Heart left ventricle (tissue), 16 donors: Measurements from ENCODE around the gene OXCT1. TPM values are rescaled to one million over a fixed set of nuclear protein-coding genes. Genes with fewer than 3 reads are reported as not detected.

ENCODE experiments used
- ATAC-seq, 4 donors: fragments of 200-7000 bp; cut with Tn5 transposase; one replicate each; pipeline ENCODE4 v1.9.1; 2020 to 2022; ENCODE audit warnings: moderate library complexity in 4 of 4, mild to moderate bottlenecking in 3 of 4, moderate number of reproducible peaks in 1 of 4
- DNase-seq, 5 donors: peaks; one replicate each; pipeline ENCODE4 v3.0.0-alpha.2; 2020
- H3K27ac ChIP-seq, 12 donors: fragments of 200-600 bp; sonication (generic) in 4 of 12; one replicate each; pipeline versions ENCODE4 v1.5.0 to v1.8.0; 2016 to 2022; ENCODE audit warnings: mild to moderate bottlenecking in 2 of 12
- H3K27me3 ChIP-seq, 9 donors: fragments of 200-600 bp; sonication (generic) in 2 of 9; one replicate each; pipeline versions ENCODE4 v1.5.1 to v1.8.0; 2016 to 2022; ENCODE audit warnings: mild to moderate bottlenecking in 3 of 9
- H3K36me3 ChIP-seq, 9 donors: fragments of 200-600 bp; sonication (generic) in 2 of 9; one replicate each; pipeline versions ENCODE4 v1.5.0 to v1.8.0; 2018 to 2022; ENCODE audit warnings: mild to moderate bottlenecking in 2 of 9
- H3K4me1 ChIP-seq, 12 donors: fragments of 200-600 bp; sonication (generic) in 4 of 12; one replicate each; pipeline versions ENCODE4 v1.5.0 to v1.8.0; 2016 to 2022; ENCODE audit warnings: mild to moderate bottlenecking in 3 of 12
- H3K4me3 ChIP-seq, 12 donors: fragments of 200-600 bp; sonication (generic) in 4 of 12; one replicate each; pipeline versions ENCODE4 v1.5.0 to v1.8.0; 2017 to 2022; ENCODE audit warnings: mild to moderate bottlenecking in 9 of 12, moderate library complexity in 4 of 12
- H3K9me3 ChIP-seq, 12 donors: fragments of 200-600 bp; sonication (generic) in 4 of 12; one replicate each; pipeline versions ENCODE4 v1.5.0 to v1.8.0; 2016 to 2022; ENCODE audit warnings: mild to moderate bottlenecking in 1 of 12
- CTCF ChIP-seq, 12 donors: fragments of 200-600 bp; sonication (generic) in 4 of 12; IDR thresholded peaks; one replicate each; pipeline versions ENCODE4 v1.5.0 to v1.8.0; 2018 to 2022; ENCODE audit warnings: antibody characterized with exemption in 12 of 12, mild to moderate bottlenecking in 5 of 12
- POLR2A ChIP-seq, 2 donors: fragments of 450-650 bp; IDR thresholded peaks; one replicate each; pipeline ENCODE4 v1.6.1; 2017; ENCODE audit warnings: antibody characterized with exemption in 2 of 2, mild to moderate bottlenecking in 2 of 2, moderate library complexity in 2 of 2
- WGBS, 4 donors: extraction: QIAGEN DNeasy Blood & Tissue Kit in 2 of 4; methylation state at CpG; one replicate each; pipeline versions ENCODE4 v1.1.5 to v1.1.7; 2013 to 2018; 5-methylcytosine and 5-hydroxymethylcytosine counted together
- intact Hi-C, 10 donors: fragments of 100-400 bp; cut with DNase I; formaldehyde crosslinking; loops; one replicate each; pipeline versions ENCODE4 v1.11.1 to v1.14.2; 2022
- polyA plus RNA-seq, 2 donors: library from polyadenylated mRNA; stranded (reverse); fragments of 200-250 nt; gene quantifications; one replicate each; pipeline ENCODE4 v1.2.3, GENCODE V29; 2013
- total RNA-seq, 9 donors: library from RNA; depleted of rRNA in 2 of 9; stranded (reverse); fragments of >200 nt in 2 of 9; fragmentation: NEBNext Ultra II Directional in 3 of 9; extraction: Animal tissue kit (Norgen Biotek cat#: 25700) in 3 of 9; gene quantifications; one replicate each; pipeline versions ENCODE4 v1.1.0 to v1.2.4, GENCODE V29; 2016 to 2023
- donor health status: ischemic (EF 13 %, LVEDD 7.1; RV severe dilation, severe dysfunction).
- donor health status: healthy with polysubstance abuse.
- donor health status: DM: no; HTN: yes; CAD: no.
- donor health status: DM: no; HTN: no; CAD: no.
- donor health status: ischemic (EF 25% LVEDD 6.9; RV normal size, moderate dysfunction).
- donor health status: ischemic (EF 25% LVEDD 5.7; RV mildly dilated, moderate dysfunction).
- donor health status: healthy.
- donor health status: DM: yes; HTN: yes; CAD: no.
- donor health status: ischemic (EF 35%, LVEDD 5.7; RV mildly dilated, moderate dysfunction).
- donor health status: nonischemic (EF 11% LVEDD 7.7; RV severe dilation, severe dysfunction).
- donor health status: DM: yes; HTN: yes; CAD: no.
- donor health status: PGD.
- donor health status: ischemic (EF 29% LVEDD 5.4; RV normal size, mild dysfunction).
- donor health status: nonischemic (EF 23%, LVEDD 6.1; RV moderate dilation, normal function).

Gene OXCT1
- total and polyA plus RNA-seq, 11 donors = 50.7 to 363 (median 188) TPM

- intact Hi-C loops = loop anchor here in 2 of 10 donors (5.0 kb wide), 1 partner anchor 33 kb away; no protein-coding TSS in a partner anchor
- no peak for TF ChIP-seq POLR2A (IDR thresholded peaks at IDR 0.05)
- TF ChIP-seq CTCF (IDR thresholded peaks at IDR 0.05) = no peak
- no peaks in the 10 kb centered on the region for H3K27me3 ChIP-seq
- no peaks in the 10 kb centered on the region for H3K9me3 ChIP-seq
- ATAC-seq (no peak), DNase-seq (no peak)
- no peaks in the 10 kb centered on the region for H3K36me3 ChIP-seq
- no peak overlapping the region for H3K4me3 ChIP-seq
- peaks cover 0 to 17% (median 11%) of the 10 kb centered on the region in 12 donors for H3K4me1 ChIP-seq
- H3K27ac ChIP-seq = no peak overlapping the region
Measured at GRCh38 chr5:41874512-41875060, 4.4 kb upstream of the OXCT1 start.

GRCh38 chr5:41871852-41872251, 1.6 kb upstream of the OXCT1 start:
- 19 to 34% (median 32%) methylated on average over 2 of the region's 2 CpGs for WGBS, 4 donors
- ATAC-seq (no peak), DNase-seq (peak in 4 of 5 donors; percentile 29 to 54 (median 41))
- peaks cover 0 to 2% (median 0%) of the 10 kb centered on the region in 9 donors for H3K36me3 ChIP-seq
- H3K27me3 ChIP-seq = no peaks in the 10 kb centered on the region
- H3K27ac ChIP-seq = peak overlapping the region in 9 of 12 donors; percentile 4 to 96 (median 86)
- TF ChIP-seq CTCF (IDR thresholded peaks at IDR 0.05) (no peak), POLR2A (IDR thresholded peaks at IDR 0.05) (no peak)
- intact Hi-C loops = loop anchor here in 5 of 10 donors (2.0 to 5.0 kb wide), 3 partner anchors 31 to 35 kb away; partner anchors contain the start of gene RIMOC1 (in 1 of the 5)
- no peaks in the 10 kb centered on the region for H3K9me3 ChIP-seq
- no peak overlapping the region for H3K4me3 ChIP-seq
- peaks cover 0 to 30% (median 18%) of the 10 kb centered on the region in 12 donors for H3K4me1 ChIP-seq

DNA sequence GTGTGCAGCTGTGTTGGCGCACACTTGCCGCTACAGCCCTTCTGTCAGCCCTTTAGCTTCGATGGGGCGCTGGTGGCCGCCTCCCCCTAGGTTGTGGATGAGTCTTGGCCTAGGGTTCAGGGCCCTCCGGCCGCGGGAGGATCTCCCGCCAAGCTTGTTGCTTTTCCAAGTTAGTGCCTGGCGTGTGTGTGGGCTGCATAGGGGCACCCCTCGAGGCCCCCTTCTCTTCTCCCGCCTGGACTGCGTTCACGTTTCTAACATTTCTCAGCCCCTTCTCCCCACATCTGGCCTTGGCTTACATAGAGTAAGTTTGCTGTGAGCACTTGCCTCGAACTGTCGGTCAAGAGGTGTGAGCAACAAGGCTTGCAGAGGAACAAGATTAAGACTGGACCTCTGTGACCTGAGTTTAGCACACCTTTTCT, 413 bp upstream of the OXCT1 start:
- ATAC-seq = no peak
- no peak for DNase-seq
- Histone ChIP-seq H3K27ac (peak overlapping the region; percentile 84 to 96 (median 92)), H3K9me3 (no peaks in the 10 kb centered on the region), H3K4me1 (peaks cover 0 to 35% (median 18%) of the 10 kb centered on the region in 12 donors), H3K27me3 (no peaks in the 10 kb centered on the region), H3K36me3 (peaks cover 0 to 7% (median 0%) of the 10 kb centered on the region in 9 donors), H3K4me3 (peak overlapping the region; percentile 64 to 91 (median 78))
- TF ChIP-seq CTCF (IDR thresholded peaks at IDR 0.05) = no peak
- TF ChIP-seq POLR2A (IDR thresholded peaks at IDR 0.05) = no peak
- intact Hi-C loops = loop anchor here in 5 of 10 donors (2.0 to 5.0 kb wide), 3 partner anchors 32 to 37 kb away; partner anchors contain the start of gene RIMOC1 (in 1 of the 5)
- 6 to 8% (median 7%) methylated on average over 13 to 16 of the region's 16 CpGs for WGBS, 4 donors

GRCh38 chr5:41869151-41869723, 988 bp downstream of the OXCT1 start:
- intact Hi-C loops = loop anchor here in 7 of 10 donors (1.0 to 10.0 kb wide), 8 partner anchors 35 to 1023 kb away; partner anchors contain the start of genes RIMOC1 (in 3 of the 7), FBXO4 (in 1 of the 7) and GHR (in 1 of the 7)
- H3K4me1 ChIP-seq = peaks cover 0 to 37% (median 19%) of the 10 kb centered on the region in 12 donors
- TF ChIP-seq POLR2A (IDR thresholded peaks at IDR 0.05) = no peak
- no peak for TF ChIP-seq CTCF (IDR thresholded peaks at IDR 0.05)
- H3K27ac ChIP-seq = peak overlapping the region; percentile 84 to 96 (median 92)
- H3K27me3 ChIP-seq = no peaks in the 10 kb centered on the region
- H3K4me3 ChIP-seq = peak overlapping the region; percentile 64 to 91 (median 78)
- 7 to 21% (median 12%) methylated on average over 22 to 28 of the region's 28 CpGs for WGBS, 4 donors
- DNase-seq = peak in 4 of 5 donors; percentile 80 to 89 (median 84)
- no peaks in the 10 kb centered on the region for H3K9me3 ChIP-seq
- peaks cover 0 to 7% (median 0%) of the 10 kb centered on the region in 9 donors for H3K36me3 ChIP-seq
- ATAC-seq = peak; percentile 37 to 91 (median 86)
